ENCODE data around the gene MYH14.

DNA sequence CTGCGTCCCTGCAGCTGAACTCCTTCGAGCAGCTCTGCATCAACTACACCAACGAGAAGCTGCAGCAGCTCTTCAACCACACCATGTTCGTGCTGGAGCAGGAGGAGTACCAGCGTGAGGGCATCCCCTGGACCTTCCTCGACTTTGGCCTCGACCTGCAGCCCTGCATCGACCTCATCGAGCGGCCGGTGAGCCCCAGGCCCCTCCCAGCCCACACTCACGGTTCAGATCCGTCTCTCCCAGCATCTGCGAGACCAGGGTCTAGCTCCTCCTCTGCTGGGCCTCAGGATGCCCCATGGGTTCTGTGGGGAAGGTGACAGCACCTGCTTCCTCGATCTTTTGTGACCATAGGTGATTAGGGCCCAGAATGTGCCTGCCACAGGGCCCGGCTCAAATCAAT, 46.2 kb downstream of the MYH14 start:
- TF ChIP-seq FLYWCH1 (CRISPR knock-in tag; IDR thresholded peaks at IDR 0.05) (no peak), ZNF761 (CRISPR knock-in tag; conservative IDR thresholded peaks at IDR 0.05) (no peak), POLR2A (IDR thresholded peaks at IDR 0.05; ENCODE audit: insufficient read depth in 1 of 2, low read depth in 2 of 2, low read length in 2 of 2) (no peak), ZNF3 (CRISPR knock-in tag; IDR thresholded peaks at IDR 0.05) (no peak), SMAD3 (CRISPR knock-in tag; IDR thresholded peaks at IDR 0.05) (no peak), ZNF841 (CRISPR knock-in tag; IDR thresholded peaks at IDR 0.05; ENCODE audit: borderline replicate concordance) (no peak), CEBPG (CRISPR knock-in tag; IDR thresholded peaks at IDR 0.05) (no peak), HNF4A (CRISPR knock-in tag; IDR thresholded peaks at IDR 0.05) (no peak), ZNF589 (CRISPR knock-in tag; conservative IDR thresholded peaks at IDR 0.05) (no peak)
- TF ChIP-seq, protein P1, sequence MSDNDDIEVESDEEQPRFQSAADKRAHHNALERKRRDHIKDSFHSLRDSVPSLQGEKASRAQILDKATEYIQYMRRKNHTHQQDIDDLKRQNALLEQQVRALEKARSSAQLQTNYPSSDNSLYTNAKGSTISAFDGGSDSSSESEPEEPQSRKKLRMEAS (IDR thresholded peaks at IDR 0.05) = no peak
- TF ChIP-seq, protein P2, sequence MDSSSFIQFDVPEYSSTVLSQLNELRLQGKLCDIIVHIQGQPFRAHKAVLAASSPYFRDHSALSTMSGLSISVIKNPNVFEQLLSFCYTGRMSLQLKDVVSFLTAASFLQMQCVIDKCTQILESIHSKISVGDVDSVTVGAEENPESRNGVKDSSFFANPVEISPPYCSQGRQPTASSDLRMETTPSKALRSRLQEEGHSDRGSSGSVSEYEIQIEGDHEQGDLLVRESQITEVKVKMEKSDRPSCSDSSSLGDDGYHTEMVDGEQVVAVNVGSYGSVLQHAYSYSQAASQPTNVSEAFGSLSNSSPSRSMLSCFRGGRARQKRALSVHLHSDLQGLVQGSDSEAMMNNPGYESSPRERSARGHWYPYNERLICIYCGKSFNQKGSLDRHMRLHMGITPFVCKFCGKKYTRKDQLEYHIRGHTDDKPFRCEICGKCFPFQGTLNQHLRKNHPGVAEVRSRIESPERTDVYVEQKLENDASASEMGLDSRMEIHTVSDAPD (CRISPR knock-in tag; IDR thresholded peaks at IDR 0.05) = no peak
- TF ChIP-seq, protein P3, sequence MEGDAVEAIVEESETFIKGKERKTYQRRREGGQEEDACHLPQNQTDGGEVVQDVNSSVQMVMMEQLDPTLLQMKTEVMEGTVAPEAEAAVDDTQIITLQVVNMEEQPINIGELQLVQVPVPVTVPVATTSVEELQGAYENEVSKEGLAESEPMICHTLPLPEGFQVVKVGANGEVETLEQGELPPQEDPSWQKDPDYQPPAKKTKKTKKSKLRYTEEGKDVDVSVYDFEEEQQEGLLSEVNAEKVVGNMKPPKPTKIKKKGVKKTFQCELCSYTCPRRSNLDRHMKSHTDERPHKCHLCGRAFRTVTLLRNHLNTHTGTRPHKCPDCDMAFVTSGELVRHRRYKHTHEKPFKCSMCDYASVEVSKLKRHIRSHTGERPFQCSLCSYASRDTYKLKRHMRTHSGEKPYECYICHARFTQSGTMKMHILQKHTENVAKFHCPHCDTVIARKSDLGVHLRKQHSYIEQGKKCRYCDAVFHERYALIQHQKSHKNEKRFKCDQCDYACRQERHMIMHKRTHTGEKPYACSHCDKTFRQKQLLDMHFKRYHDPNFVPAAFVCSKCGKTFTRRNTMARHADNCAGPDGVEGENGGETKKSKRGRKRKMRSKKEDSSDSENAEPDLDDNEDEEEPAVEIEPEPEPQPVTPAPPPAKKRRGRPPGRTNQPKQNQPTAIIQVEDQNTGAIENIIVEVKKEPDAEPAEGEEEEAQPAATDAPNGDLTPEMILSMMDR (CRISPR knock-in tag; IDR thresholded peaks at IDR 0.05) = no peak
- TF ChIP-seq, protein P4, sequence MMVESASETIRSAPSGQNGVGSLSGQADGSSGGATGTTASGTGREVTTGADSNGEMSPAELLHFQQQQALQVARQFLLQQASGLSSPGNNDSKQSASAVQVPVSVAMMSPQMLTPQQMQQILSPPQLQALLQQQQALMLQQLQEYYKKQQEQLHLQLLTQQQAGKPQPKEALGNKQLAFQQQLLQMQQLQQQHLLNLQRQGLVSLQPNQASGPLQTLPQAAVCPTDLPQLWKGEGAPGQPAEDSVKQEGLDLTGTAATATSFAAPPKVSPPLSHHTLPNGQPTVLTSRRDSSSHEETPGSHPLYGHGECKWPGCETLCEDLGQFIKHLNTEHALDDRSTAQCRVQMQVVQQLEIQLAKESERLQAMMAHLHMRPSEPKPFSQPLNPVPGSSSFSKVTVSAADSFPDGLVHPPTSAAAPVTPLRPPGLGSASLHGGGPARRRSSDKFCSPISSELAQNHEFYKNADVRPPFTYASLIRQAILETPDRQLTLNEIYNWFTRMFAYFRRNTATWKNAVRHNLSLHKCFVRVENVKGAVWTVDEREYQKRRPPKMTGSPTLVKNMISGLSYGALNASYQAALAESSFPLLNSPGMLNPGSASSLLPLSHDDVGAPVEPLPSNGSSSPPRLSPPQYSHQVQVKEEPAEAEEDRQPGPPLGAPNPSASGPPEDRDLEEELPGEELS (CRISPR knock-in tag; IDR thresholded peaks at IDR 0.05) = no peak
- TF ChIP-seq, protein P5, sequence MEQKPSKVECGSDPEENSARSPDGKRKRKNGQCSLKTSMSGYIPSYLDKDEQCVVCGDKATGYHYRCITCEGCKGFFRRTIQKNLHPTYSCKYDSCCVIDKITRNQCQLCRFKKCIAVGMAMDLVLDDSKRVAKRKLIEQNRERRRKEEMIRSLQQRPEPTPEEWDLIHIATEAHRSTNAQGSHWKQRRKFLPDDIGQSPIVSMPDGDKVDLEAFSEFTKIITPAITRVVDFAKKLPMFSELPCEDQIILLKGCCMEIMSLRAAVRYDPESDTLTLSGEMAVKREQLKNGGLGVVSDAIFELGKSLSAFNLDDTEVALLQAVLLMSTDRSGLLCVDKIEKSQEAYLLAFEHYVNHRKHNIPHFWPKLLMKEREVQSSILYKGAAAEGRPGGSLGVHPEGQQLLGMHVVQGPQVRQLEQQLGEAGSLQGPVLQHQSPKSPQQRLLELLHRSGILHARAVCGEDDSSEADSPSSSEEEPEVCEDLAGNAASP (CRISPR knock-in tag; IDR thresholded peaks at IDR 0.05; ENCODE audit: borderline replicate concordance) = no peak
